Stimulated activated CD8-positive, alpha-beta memory T cell treated with anti-CD3 and anti-CD28 coated beads, Interleukin-12 subunit alpha, Interleukin-12 subunit beta, amount 100 ng/mL, for 24 hours (primary cell): ENCODE measurements around the gene SNAPC4.

Source experiments
- DNase-seq: peaks from one replicate; pipeline ENCODE4 v3.0.0-alpha.2; 2020; ENCODE audit errors: extremely low read depth

SNAPC4 gene

GRCh38 chr9:136392538-136393449 is 7.2 kb downstream of the SNAPC4 start:
- no peak for DNase-seq

GRCh38 chr9:136391737-136392537 is 8.0 kb downstream of the SNAPC4 start:
- DNase-seq = no peak

GRCh38 chr9:136389396-136389795 is 10.6 kb downstream of the SNAPC4 start:
- no peak for DNase-seq

GRCh38 chr9:136387217-136387616 is 12.8 kb downstream of the SNAPC4 start:
- no peak for DNase-seq

GRCh38 chr9:136386018-136386417 is 14.0 kb downstream of the SNAPC4 start:
- no peak for DNase-seq

- DNase-seq = no peak
These were observed 15.0 kb downstream of the SNAPC4 start for GRCh38 chr9:136385015-136385414.

GRCh38 chr9:136383436-136383835 is 16.5 kb downstream of the SNAPC4 start:
- no peak for DNase-seq

- DNase-seq = no peak
These were observed 17.9 kb downstream of the SNAPC4 start for GRCh38 chr9:136381966-136382513.

- DNase-seq = no peak
These were observed 18.7 kb downstream of the SNAPC4 start for GRCh38 chr9:136381311-136381710.

GRCh38 chr9:136380381-136380780 is 19.6 kb downstream of the SNAPC4 start:
- DNase-seq = no peak

- DNase-seq = no peak
These were observed 20.1 kb downstream of the SNAPC4 start for GRCh38 chr9:136379891-136380290.

GRCh38 chr9:136379401-136379800 is 20.6 kb downstream of the SNAPC4 start:
- no peak for DNase-seq

GRCh38 chr9:136379003-136379287 is 21.0 kb downstream of the SNAPC4 start:
- no peak for DNase-seq

GRCh38 chr9:136378170-136379002 is 21.6 kb downstream of the SNAPC4 start:
- no peak for DNase-seq

- no peak for DNase-seq
These were observed 22.4 kb downstream of the SNAPC4 start for GRCh38 chr9:136377341-136378169.

GRCh38 chr9:136376457-136376856 is 23.5 kb downstream of the SNAPC4 start:
- no peak for DNase-seq

GRCh38 chr9:136375096-136375495 is 24.9 kb downstream of the SNAPC4 start:
- no peak for DNase-seq

- DNase-seq = no peak
These were observed 25.8 kb downstream of the SNAPC4 start for GRCh38 chr9:136374183-136374575.

GRCh38 chr9:136373300-136374182 is 26.4 kb downstream of the SNAPC4 start, which contains the start of gene CARD9:
CARD9 (minus strand) TSS chr9:136373669; CDS start chr9:136372078, 1,591 bp downstream.
- no peak for DNase-seq
